GM12872 (cell line): Measurements from ENCODE around the gene TRPM2.

Source experiments
- CTCF ChIP-seq: IDR thresholded peaks from 3 replicates; pipeline ENCODE4 v1.5.1; 2011; ENCODE audit warnings: low read depth, mild to moderate bottlenecking, low read length, moderate library complexity; ENCODE audit not compliant: insufficient read depth

The TRPM2 gene

GRCh38 chr21:44464351-44464750 lies 110.9 kb downstream of the TRPM2 start:
- TF ChIP-seq CTCF: no peak

GRCh38 chr21:44466351-44466954 lies 113.0 kb downstream of the TRPM2 start:
- TF ChIP-seq CTCF: no peak

- TF ChIP-seq CTCF: no peak
Measured at GRCh38 chr21:44466996-44467858, 113.8 kb downstream of the TRPM2 start.

GRCh38 chr21:44467859-44468195 lies 114.4 kb downstream of the TRPM2 start:
- no peak for TF ChIP-seq CTCF

GRCh38 chr21:44471341-44471740 lies 117.9 kb downstream of the TRPM2 start:
- TF ChIP-seq CTCF: no peak

- TF ChIP-seq CTCF: no peak
Measured at GRCh38 chr21:44471996-44472395, 118.6 kb downstream of the TRPM2 start.

GRCh38 chr21:44473915-44474555 lies 120.6 kb downstream of the TRPM2 start:
- TF ChIP-seq CTCF: no peak
